Stimulated activated CD4-positive, alpha-beta T cell treated with anti-CD3 and anti-CD28 coated beads, Interleukin-4, amount 100 ng/mL, for 4 hours (primary cell): ENCODE measurements around the gene IGFBP1.
"Not testable (repeated sequence)": the region's sequence is repeated elsewhere in the genome, so short reads cannot be mapped to it uniquely, and the experiment has no call there.

ENCODE experiments used
- DNase-seq, 2 experiments: peaks; one replicate each; pipeline ENCODE4 v3.0.0-alpha.2; 2020

Gene IGFBP1

GRCh38 chr7:45888185-45888992, at the start of gene IGFBP1:
Gene IGFBP1 (plus strand): TSS chr7:45888488. CDS start chr7:45888653, 165 bp downstream.
- DNase-seq, result no peak

DNA sequence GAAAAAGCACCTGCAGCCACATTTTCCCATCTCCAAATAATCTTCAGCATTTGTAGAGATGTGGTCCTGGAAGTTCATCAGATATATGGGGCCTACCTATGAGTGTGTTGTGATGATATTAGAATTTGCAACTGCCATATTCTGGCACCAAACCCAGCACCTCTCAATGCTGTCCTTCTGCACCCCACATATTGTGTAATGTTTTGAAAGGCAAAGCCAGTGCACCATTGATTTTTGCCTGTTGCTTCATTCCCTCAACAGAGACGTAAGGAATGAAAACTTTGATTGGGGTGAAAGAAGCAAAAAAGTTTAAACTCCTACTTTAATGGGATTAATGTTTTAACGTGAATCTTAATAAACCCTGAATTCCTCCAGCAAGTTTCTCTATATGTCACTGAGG, 49.4 kb upstream of the IGFBP1 start:
- not testable (repeated sequence) for DNase-seq

- DNase-seq, result not testable (repeated sequence)
Measured at GRCh38 chr7:45841926-45842717, 46.2 kb upstream of the IGFBP1 start.

DNA sequence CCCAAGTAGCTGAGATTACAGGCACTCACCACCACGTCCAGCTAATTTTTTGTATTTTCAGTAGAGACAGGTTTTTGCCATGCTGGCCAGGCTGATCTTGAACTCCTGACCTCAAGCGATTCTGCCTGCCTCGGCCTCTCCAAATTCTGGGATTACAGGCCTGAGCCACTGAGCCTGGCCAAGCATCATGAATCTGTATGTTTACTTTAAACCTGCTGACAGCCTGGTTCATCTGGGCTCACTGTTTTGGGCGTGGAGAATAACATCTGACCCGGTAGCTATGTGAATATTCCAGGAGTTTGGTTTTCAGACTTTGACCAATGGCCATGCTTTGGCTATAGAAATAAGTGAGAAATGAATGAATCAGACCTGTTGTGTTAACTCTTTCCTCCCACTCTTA, 41.8 kb upstream of the IGFBP1 start:
- DNase-seq, result not testable (repeated sequence)

DNA sequence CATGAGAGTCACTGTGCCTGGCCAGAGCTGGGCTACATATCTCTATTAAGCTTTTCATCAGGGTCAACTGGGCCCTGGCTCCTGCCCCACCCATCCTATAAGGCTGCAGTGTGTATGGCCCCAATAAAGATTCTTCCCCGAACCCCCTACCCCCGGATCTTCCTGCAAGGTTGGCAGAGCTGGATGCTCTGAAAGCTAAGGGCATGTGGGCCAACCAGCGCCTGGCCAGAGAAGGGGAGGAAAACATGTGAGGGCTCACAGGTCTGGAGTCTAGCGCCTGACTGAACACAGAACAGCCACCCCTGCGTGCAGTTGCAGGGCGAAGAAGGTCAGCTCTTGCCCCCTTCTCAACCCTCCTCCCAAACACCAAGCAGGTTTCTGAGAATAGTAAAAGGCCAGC, 39.6 kb upstream of the IGFBP1 start:
- not testable (repeated sequence) for DNase-seq

- not testable (repeated sequence) for DNase-seq
Measured at GRCh38 chr7:45852984-45853383, 35.3 kb upstream of the IGFBP1 start.

- not testable (repeated sequence) for DNase-seq
Measured at GRCh38 chr7:45853491-45853890, 34.8 kb upstream of the IGFBP1 start.

GRCh38 chr7:45855680-45856079, 32.6 kb upstream of the IGFBP1 start:
- DNase-seq, result not testable (repeated sequence)

DNA sequence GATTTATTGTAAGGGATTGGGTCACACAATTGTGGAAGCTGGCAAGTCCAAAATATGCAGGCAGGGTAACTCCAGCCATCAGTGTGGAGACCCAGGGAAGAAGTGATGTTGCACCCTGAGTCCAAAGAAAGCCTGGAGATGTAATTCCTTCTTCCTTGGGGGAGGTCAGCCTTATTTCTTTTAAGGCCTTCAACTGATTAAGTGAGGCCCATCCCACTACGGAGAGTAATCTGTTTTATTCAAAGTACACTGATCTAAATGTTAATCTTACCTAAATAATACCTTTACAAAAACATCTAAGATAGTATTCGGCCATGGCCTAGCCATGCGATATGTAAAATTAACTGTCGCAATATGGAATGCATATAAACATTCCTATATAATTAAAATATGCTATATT, 31.4 kb upstream of the IGFBP1 start:
- DNase-seq, result not testable (repeated sequence)

GRCh38 chr7:45863715-45864114, 24.6 kb upstream of the IGFBP1 start:
- DNase-seq, result no peak

DNA sequence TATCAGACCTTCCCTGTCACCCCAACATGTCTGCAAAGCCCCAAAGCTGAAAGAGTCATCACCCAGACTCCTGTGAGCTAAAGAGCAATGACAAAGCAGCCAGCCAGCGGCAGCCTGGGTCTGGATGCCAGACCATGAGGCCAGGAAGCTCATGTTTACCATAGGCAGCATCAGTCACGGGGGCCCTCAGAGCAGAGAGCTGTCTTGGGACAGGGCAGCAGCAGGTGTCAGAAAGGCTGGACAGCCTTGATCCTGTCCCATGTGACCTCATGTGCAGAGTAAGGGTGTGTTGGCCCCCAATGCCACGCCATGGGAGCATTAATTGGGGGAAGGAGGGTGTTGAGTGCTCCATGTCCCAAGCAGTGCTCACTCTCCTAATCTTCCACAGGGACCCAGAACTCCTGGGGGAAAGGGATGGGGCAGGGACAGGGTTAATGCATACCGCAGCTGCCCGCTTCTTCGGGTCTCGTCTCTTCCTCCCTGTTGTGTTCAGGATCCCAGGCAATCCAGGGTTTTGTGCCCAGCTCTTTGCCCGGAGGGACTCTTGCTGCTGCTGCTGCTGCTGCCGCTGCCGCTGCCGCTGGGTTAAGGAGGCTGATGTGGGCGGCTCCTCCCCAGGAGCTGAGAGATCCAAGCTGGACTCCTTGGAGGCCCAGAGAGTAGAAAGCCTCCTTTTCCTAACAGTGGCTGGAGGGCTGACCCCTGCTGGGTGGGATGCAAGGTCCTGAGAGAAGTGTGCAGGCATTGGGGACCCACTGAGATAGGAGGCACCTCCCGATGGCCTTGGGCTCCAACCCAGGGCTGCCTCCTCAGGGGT, 22.5 kb upstream of the IGFBP1 start:
- no peak for DNase-seq

DNA sequence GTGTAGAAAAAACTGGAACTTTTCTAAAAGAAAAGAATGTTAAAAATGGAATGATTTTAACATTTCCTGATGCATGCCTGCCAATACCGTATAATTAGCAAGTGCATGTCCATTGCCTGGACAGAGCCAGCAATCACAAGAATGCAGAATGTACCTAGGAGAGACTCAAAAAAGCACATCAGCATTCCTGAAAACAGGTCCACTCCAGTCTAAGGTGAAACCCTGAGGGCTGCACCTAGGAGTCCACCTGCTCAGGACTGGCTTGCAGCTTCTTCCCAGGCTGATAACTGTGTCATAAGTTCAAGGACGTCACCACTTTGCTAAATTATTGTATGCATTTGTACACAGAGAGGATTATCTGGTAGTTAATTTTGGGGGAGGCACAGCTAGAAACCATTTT, 20.8 kb upstream of the IGFBP1 start:
- no peak for DNase-seq

- DNase-seq, result no peak
Measured at GRCh38 chr7:45869426-45869825, 18.9 kb upstream of the IGFBP1 start.

- DNase-seq, result no peak
Measured at GRCh38 chr7:45872116-45873034, 15.9 kb upstream of the IGFBP1 start.

GRCh38 chr7:45873035-45873354, 15.3 kb upstream of the IGFBP1 start, which contains the start of gene CCDC201:
Gene CCDC201 (minus strand): TSS chr7:45873082. CDS start chr7:45873007, 75 bp downstream.
- no peak for DNase-seq

DNA sequence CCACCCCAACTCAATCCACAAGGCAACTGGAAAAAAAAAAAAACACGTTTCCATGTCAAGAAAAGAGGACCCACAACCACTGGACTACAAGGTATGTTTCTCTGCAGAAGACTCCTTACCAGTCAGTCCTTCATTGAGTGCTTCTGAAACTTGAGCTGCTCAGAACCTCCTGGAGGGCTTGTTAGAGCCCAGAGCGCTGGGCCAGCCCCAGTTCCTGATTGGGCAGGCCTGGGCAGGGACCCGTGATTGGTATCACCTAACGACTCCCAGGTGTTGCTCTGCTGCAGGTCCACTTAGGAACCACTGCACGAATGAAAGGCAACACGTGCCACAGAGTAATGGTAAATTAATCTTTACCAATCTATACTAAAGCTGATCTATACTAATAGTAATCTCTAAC, 14.9 kb upstream of the IGFBP1 start:
- DNase-seq, result no peak

- no peak for DNase-seq
Measured at GRCh38 chr7:45874408-45875131, 13.7 kb upstream of the IGFBP1 start.

- no peak for DNase-seq
Measured at GRCh38 chr7:45876519-45876918, 11.8 kb upstream of the IGFBP1 start.

- no peak for DNase-seq
Measured at GRCh38 chr7:45878457-45879144, 9.7 kb upstream of the IGFBP1 start.

- DNase-seq, result no peak
Measured at GRCh38 chr7:45880433-45880860, 7.8 kb upstream of the IGFBP1 start.
